Liver (tissue), 3 donors: ENCODE measurements around the gene ERGIC3.

Experiments used
- GABPA ChIP-seq, 2 donors: IDR thresholded peaks in 1 of 2; conservative IDR thresholded peaks in 1 of 2; 2 replicates each; pipeline ENCODE4 v1.6.1; 2016; ENCODE audit warnings: antibody characterized with exemption in 2 of 2, mild to moderate bottlenecking in 1 of 2, moderate library complexity in 1 of 2
- TF ChIP-seq, protein P1 (sequence below): fragments of 150-350 bp; IDR thresholded peaks from 2 replicates; pipeline ENCODE4 v1.5.1; 2017; ENCODE audit warnings: improper control_type of control experiment, low read depth, low read length; ENCODE audit not compliant: missing input control
- donor health status: healthy.
- donor health status: healthy.

- TF ChIP-seq, protein P1, sequence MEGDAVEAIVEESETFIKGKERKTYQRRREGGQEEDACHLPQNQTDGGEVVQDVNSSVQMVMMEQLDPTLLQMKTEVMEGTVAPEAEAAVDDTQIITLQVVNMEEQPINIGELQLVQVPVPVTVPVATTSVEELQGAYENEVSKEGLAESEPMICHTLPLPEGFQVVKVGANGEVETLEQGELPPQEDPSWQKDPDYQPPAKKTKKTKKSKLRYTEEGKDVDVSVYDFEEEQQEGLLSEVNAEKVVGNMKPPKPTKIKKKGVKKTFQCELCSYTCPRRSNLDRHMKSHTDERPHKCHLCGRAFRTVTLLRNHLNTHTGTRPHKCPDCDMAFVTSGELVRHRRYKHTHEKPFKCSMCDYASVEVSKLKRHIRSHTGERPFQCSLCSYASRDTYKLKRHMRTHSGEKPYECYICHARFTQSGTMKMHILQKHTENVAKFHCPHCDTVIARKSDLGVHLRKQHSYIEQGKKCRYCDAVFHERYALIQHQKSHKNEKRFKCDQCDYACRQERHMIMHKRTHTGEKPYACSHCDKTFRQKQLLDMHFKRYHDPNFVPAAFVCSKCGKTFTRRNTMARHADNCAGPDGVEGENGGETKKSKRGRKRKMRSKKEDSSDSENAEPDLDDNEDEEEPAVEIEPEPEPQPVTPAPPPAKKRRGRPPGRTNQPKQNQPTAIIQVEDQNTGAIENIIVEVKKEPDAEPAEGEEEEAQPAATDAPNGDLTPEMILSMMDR: no peak
- no peak for TF ChIP-seq GABPA (IDR thresholded peaks at IDR 0.05 in 1 of 2, conservative IDR thresholded peaks at IDR 0.05 in 1 of 2)
Observed at GRCh38 chr20:35527122-35527769, 14.6 kb upstream of the ERGIC3 start.
